Central memory CD4-positive, alpha-beta T cell (primary cell): ENCODE measurements around the gene CEP83.
"Not testable (repeated sequence)": the region's sequence is repeated elsewhere in the genome, so short reads cannot be mapped to it uniquely, and the experiment has no call there.

Experiments used
- DNase-seq: peaks from one replicate; pipeline ENCODE4 v3.0.0; 2022
- total RNA-seq, 3 experiments: gene quantifications; one replicate each; lab custom pipeline; 2026; lab: John Stamatoyannopoulos, UW

The CEP83 gene, protein sequence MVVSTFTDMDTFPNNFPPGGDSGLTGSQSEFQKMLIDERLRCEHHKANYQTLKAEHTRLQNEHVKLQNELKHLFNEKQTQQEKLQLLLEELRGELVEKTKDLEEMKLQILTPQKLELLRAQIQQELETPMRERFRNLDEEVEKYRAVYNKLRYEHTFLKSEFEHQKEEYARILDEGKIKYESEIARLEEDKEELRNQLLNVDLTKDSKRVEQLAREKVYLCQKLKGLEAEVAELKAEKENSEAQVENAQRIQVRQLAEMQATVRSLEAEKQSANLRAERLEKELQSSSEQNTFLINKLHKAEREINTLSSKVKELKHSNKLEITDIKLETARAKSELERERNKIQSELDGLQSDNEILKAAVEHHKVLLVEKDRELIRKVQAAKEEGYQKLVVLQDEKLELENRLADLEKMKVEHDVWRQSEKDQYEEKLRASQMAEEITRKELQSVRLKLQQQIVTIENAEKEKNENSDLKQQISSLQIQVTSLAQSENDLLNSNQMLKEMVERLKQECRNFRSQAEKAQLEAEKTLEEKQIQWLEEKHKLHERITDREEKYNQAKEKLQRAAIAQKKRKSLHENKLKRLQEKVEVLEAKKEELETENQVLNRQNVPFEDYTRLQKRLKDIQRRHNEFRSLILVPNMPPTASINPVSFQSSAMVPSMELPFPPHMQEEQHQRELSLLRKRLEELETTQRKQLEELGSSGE
- 18.1 to 57.9 (median 29.5) reads per million in 3 experiments for total RNA-seq

DNA sequence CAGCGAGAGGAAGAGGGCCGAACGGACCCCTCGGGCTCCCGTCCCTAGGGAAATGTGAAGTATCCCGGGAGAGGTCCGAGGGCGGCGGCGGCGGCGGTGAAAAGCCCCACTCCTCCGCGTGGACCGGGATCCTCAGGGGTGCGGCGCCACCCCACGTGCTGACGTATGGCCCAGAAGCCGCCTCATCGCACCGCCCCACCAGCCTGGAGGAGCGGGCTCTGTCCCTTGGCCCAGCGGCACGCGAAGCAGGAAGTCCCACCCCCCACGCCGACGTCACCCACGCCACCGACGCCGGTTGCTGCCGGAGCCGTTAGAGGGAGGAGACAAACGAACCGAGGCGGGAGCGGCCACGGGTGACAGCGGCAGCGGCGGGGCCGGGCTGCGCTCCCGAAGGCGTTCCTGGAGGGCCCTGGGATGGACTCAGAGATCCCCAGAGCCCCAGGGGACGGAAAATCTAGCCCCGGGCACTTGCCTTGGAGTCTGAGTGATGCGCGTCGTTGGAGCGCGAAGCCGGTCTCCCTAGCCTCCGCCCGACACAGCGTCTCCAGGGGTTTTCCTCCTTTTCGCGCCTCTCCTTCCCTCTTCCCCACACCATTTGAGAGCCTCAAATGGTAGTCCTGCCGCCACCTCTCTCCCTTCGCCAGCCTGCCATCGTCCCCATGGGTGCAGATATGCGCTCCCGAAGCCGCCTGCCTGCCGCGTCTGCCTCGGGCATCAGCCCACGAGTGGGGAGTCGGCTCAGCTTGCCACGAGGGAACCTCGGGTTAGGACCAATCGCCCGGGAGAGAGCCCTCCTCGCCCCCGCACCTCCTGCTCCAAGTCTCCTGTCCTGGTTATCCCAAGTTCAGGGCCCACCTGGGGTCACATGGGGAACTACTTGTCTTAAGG is at the start of gene CEP83:
Gene CEP83 (minus strand): TSS at position 140 of the 888 bp plus-strand sequence. CDS start 47,377 bp downstream, outside the sequence.
- DNase-seq: peak; percentile 94

DNA sequence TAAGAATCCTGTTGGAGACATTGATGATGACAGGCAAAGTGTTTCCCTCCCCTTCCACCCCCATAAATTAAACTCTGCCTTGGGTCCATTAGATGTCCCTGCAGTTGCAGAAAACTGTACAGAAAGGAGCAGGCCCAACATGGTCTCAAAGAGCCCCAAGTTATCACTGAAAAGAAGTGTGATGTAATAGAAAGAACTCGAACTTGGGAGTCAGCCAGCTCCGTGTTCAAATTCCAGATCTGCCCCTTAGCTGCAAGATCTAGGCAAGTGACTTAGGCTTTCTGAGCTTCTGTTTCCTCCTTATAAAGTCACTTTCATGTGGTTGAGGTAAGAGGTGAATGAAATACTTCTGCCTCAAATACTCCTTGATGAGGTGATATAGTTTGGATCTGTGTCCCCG is 49.6 kb upstream of the CEP83 start:
- no peak for DNase-seq

DNA sequence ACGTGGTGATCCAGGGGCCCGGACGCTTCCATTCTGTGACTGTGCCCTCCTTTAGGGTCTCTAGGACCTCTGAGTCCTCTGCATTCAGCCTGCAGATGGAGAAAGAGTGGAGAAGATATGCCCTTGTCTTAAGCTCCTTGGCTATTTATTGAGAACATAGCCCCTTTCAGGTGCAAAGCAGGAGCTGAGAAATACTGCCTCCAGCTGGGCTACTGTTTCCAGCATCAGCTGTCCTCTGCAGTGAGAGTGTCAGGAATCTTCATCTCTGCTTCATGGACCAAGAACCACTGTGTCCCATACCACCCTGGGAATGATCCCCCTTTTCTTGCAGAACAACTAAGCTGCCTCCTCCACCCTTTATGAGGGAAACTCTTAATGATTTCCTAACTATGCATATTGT is 47.8 kb upstream of the CEP83 start:
- no peak for DNase-seq

DNA sequence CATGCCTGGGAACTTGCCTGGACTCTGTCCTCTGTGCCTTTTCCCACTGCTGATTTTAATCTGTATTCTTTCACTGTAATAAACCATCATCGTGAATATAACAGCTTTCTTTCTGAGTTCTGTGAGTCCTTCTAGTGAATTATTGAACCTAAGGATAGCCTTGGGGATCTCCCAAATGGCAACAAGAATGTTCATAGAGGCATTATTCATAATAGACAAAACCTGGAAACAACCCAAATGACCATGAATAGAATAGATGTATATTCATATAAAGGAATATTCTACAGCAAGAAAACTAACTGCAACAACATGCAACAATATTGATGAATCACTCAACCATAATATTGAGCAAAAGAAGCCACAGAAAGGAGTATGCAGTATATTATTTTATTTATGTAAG is 44.7 kb upstream of the CEP83 start:
- no peak for DNase-seq

DNA sequence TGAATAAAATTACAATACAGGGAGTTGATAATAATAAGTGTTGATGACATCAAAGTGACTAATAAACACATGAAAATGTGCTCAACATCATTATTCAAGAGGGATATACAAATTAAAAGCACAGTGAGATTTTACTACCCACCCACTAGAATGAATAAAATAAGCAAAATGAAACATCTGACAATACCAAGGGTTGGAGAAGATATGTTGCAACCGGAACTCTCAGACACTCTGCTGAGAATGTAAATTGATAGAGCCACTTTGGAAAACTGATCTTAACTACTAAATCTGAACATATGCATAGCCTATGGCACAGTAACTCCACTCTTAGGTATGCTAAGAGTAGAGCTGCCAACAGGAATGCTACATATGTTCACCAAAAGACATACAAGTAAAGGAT is 44.0 kb upstream of the CEP83 start:
- DNase-seq: no peak

DNA sequence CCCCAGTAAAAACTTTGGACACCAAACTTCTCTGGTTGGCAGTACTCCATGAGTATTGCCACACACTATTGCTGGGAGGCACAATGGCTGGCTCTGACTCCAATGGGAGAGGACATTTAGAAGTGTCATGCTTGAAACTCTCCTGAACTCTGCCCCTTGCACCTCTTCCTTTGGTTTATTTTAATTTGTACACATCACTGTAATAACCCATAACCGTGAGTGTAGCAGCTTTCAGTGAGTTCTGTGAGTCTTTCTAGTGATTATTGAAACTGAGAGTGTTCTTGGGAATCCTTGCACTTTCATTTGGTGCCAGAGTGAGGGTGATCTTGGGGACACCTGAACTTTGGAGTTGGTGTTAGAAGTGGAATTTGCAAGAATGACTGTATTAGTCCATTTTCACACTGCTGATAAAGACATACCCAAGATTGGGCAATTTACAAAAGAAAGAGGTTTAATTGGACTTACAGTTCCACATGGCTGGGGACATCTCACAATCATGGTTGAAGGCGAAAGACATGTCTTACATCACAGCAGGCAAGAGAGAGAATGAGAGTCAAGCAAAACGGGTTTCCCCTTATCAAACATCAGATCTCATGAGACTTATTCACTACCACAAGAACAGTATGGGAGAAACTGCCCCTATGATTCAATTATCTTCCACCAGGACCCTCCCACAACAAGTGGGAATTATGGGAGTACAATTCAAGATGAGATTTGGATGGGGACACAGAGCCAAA is 41.3 kb upstream of the CEP83 start:
- no peak for DNase-seq

DNA sequence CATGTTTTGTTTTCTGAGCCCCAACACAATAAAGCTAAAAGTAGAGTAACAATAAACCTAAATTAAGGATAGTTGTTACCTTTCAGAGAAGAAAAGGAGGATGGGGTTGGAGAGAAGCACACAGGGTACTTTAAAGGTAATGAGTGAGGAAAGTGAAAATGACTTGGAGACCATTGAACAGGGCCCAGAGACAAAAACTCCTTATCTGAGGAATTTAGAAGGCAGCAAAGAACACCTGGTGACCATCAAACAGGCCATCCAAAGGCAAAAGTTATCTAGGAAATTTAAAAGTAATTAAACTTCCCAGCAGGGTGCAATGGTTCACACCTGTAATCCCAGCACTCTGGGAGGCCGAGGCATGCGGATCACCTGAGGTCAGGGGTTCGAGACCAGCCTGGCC is 39.0 kb upstream of the CEP83 start:
- DNase-seq: no peak

DNA sequence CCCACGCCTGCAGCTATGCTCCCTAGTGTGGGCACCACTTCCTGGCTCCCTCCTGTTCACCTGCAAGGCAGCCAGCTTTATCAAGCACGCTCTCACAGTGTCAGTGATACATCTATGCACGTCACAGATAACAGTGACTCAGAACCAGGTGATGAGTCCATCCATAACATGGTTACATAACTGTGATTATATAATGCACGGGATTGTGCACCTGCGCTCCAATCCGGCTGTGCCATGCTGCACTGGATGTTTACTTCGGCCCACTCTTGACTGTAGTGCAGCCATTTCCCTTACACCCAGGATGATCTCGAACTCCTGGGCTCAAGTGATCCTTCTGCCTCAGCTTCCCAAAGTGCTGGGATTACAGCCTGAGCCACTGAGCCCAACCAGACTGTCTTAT is 38.4 kb upstream of the CEP83 start:
- DNase-seq: no peak

DNA sequence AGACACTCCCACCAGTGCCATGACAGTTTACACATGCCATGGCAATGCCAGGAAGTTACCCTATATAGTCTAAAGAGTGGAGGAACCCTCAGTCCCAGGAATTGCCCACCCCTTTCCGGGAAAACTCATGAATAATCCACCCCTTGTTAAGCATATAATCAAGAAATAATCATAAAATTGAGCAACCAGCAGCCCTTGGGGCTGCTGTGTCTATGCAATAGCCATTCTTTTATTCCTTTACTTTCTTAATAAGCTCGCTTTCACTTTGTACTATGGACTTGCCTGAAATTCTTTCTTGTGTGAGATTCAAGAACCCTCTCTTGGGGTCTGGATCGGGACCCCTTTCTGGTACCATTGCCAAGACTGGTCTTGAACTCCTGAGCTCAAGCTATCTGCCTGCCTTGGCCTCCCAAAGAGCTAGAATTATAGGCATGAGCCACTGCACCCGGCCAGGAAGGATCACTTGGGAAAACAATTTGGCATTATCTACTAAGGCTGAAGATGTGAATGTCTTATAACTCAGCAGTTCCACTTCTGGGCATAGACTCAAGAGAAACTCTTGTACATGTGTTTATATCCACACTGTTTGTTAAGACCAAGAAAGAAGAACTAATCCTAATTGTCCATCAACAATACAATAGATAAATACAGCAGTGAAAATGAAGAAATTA is 35.9 kb upstream of the CEP83 start:
- DNase-seq: no peak

DNA sequence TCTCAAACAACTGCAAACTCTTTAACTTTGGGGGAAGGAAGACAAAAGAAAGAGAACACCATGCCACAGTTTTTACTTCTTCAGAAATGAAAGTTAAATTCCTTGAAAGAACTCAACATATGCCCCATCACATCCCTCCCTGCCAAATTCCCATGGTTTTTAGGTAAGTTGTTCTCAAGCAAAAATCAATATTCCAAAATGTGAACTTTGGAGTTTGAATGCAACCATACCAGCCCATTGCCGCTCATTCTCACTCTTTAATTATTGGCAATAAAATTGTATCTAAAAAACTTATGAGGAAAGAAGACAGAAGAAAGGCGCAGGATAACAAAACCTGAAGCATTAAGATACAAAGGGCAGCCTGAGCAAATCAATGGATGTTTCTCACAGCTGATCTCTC is 31.8 kb upstream of the CEP83 start:
- DNase-seq: no peak

DNA sequence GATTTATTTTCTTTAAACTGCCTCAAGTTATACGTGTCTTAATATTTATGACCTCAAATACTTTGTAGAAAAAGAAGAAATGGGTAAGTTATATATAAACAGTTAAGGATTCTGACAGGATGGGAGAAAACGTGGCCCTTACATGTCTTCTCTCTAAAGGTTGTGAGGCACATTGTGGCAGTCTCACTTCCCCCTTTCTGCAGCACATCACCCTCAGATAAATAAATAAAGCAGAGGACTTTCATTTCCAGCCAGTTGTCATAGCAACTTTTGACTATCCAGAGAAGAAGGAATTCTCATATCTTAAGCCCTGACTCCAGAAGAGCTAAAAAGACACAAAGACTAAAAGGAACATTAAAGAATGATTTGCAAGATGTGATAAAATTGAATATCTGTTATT is 28.8 kb upstream of the CEP83 start:
- no peak for DNase-seq

DNA sequence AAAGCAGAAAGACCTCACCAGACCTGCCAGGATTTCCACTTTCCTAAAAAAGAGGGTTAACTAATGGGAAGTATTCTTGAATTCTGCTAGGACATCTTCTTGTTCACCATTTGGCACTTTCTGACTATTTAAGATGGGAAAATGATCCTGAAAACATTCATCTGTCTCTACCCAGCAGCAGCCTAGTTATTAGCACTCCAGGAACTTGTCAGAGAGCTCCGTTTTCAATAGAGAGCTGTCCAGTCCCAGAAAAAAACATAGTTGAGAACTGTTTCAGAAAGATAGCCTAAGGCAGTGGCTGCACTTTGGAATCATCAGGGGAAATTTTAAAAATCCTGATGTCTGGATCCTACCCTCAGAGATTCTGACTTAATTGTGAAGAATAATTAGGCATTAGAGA is 22.1 kb upstream of the CEP83 start:
- no peak for DNase-seq

DNA sequence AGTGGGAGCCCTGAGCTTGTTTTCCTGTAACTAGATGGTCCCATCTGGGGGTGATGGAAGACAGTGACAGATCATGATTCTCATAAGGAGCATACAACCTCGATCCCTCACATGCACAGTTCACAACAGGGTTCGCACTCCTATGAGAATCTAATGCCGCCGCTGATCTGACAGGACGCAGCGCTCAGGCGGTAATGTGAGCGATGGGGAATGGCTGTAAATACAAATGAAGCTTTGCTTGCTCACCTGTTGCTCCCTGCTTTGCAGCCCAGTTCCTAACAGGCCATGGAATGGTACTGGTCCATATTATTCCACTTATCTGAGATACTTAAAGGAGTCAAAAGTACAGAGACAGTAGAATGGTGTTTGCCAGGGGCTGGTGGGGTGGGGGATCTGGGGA is 9.9 kb upstream of the CEP83 start:
- DNase-seq: no peak

DNA sequence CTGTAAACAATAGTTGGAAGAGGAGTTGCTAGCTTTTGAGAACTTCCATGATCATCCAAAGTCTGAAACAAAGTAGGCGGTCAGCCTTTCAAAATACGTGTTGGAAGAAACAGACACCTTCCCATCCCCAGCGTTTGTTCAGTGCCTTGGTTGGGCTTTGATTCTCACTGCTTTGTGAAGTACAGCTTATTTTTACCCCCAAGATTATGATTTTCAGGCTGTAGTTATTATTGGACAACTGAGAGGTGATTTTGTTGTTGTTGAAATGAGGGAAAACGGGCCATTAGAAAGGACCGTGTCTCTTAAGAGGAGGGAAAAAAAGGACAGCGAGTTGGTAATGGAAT is 921 bp upstream of the CEP83 start:
- no peak for DNase-seq

DNA sequence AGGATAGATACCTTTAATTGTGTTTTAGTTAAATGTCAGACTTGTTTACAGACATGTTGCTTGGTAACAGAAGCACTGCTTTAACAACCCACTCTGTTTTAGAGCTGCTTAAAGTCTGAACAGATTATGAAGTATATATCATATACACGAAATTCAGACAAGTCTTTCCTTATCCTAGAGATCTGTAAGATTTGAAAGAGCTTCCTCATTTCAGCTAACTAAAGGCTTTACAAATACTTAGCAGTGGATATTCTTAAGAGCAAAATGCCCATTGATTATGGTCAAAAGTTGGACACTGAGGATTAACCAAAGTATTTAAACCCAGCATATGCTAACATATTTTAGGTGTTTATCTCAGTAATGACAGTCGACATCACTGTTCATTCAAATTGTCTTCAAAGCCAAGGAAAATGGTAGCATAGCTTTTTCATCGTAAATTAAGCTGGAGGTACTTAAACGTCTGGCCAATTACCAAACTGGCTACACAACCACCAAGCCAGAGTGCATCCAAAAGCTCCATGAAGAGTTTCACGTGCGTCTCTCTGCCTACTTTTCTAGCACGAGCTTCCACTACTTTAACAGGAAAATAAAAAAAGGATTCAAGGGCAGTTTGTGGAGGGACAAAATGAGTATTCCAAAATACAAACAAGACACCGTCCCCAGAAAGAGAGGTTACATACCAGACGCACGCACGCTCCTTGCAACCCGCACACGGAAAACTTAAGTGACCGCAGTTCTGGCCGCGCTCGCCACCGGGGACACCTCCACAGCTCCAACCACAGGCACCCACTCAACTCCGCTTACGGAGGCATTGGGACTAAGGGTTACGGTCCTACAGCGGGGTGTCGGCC is 565 bp downstream of the CEP83 start:
- DNase-seq: peak; percentile 20

DNA sequence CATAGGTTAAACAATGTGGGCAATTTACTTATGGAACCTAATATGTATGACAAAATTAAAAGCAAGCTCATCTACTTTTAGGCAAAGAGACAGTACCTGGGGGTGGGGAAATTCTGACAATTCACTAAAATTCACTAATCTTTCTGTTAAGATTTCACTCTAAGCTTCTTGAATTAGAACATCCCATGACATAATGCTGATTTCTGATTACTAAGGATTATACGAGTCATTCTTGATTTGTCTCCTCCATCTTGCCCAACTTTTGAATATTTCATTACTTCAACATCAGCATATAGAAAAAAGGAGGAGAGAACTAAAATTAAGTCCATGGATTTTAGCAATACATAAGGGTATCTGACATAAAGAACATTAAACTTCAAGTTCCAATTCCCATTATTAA is 2.4 kb downstream of the CEP83 start:
- DNase-seq: no peak

DNA sequence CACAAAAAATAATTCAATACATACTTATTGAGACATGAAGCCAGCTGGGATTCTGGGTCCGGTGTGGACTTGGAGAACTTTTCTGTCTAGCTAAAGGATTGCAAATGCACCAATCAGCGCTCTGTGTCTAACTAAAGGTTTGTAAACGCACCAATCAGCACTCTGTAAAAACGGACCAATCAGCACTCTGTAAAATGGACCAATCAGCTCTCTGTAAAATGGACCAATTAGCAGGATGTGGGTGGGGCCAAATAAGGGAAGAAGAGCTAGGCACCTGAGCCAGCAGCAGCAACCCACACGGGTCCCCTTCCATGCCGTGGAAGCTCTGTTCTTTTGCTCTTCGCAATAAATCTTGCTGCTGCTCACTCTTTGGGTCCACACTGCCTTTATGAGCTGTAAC is 5.3 kb downstream of the CEP83 start:
- not testable (repeated sequence) for DNase-seq

DNA sequence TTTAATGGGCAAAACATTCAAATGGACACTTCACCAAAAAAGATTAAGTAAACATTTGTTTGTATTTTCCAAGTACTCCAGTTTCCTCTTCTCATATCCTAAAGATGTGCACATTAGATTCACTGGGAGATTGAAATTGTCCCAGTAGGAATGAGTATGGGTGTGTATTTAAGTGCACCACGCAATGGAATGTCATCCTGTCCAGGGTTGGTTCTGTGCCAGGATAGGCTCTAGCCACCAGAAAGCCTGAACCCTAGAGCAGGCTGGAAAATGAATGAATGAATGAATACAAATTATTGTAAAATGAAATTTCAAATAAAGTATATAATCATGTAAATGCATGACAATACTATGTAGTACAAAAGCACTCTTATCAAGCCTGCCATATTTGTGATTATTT is 14.0 kb downstream of the CEP83 start:
- DNase-seq: no peak

DNA sequence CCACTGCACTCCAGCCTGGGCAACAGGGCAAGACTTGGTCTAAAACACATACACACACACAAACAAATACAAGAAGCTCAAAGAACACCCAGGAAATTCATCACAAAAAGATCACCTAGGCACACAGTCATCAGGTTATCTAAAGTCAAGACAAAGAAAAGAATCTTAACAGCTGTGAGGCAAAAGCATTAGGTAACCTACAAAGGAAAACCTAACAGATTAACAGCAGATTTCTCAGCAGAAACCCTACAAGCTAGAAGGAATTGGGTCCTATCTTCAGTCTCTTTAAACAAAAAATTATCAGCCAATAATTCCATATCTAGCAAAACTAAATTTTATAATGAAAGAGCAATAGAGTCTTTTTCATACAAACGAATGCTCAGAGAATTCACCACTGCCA is 22.4 kb downstream of the CEP83 start:
- no peak for DNase-seq

DNA sequence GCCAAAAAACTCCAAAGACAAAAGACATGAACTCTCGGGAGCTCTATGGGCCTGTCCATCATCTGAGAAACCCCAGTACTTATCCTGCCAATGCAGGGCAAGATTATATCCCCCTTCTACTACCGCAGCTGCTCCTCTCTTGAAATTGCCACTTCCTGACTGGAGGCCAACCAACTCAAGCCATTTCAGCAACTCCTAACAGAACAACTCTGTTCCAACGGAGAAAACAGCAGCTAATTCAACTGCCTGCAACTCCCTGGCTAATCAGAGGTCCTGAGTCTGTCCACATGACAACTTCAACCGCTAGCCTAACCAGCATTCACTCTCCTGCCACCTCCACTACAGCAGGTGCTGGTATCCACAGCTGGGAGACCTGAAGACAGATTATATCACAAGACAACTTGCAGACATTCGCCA is 24.1 kb downstream of the CEP83 start:
- no peak for DNase-seq

DNA sequence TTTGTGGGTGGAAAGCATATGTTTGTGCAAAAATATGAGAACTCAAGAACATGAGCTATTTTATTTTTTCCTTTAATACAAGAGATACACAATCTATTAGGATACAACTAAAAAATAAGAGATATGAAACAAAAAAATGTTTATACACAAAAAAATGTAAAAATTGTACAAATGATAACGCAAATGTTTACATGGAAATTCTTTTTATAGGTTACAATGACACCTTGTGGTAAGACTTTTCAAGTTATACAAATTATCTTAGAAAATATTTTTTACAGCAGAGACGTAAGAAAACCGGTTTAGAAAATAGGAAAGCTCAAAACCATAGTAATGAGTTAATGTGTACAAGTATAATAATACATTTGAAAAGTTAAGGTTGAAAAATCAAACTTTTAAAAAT is 25.5 kb downstream of the CEP83 start:
- DNase-seq: no peak
